Activated CD4-positive, alpha-beta T cell treated with anti-CD3 and anti-CD28 coated beads, Interleukin-2, Interleukin-6, amounts not matched to agents 100 ng/mL and 50 ng/mL, durations not matched to agents 16 hours and 8 hours (primary cell): ENCODE measurements around the gene SH3BGR.

Experiments used
- DNase-seq: peaks from one replicate; pipeline ENCODE4 v3.0.0-alpha.2; 2020

Gene SH3BGR

GRCh38 chr21:39555911-39556590, 104.3 kb downstream of the SH3BGR start:
- no peak for DNase-seq

GRCh38 chr21:39559511-39559910, 107.7 kb downstream of the SH3BGR start:
- DNase-seq, result no peak

GRCh38 chr21:39561140-39561539, 109.4 kb downstream of the SH3BGR start:
- DNase-seq, result no peak

- no peak for DNase-seq
Observed at GRCh38 chr21:39562791-39563770, 111.3 kb downstream of the SH3BGR start.

- no peak for DNase-seq
Observed at GRCh38 chr21:39564200-39564599, 112.4 kb downstream of the SH3BGR start.
